SK-N-SH treated with all-trans-retinoic acid at 6 μM for 48 hours (cell line): ENCODE data around the gene WBP2.

Experiments used
- ATAC-seq: fragments of 200-7000 bp; cut with Tn5 transposase; 3 replicates; pipeline ENCODE4 v1.9.1; 2020; ENCODE audit warnings: mild to moderate bottlenecking, moderate library complexity
- ARNTL ChIP-seq: fragments of 450-650 bp; formaldehyde crosslinking; IDR thresholded peaks from 2 replicates; pipeline ENCODE4 v1.5.0; 2020; ENCODE audit warnings: low read depth, mild to moderate bottlenecking, moderate library complexity, borderline replicate concordance
- BACH2 ChIP-seq: fragments of 250-450 bp; sonication (Bioruptor Pico); IDR thresholded peaks from 2 replicates; pipeline ENCODE4 v1.9.0; 2021; ENCODE audit warnings: mild to moderate bottlenecking, borderline replicate concordance
- CSDC2 ChIP-seq: fragments of 250-450 bp; sonication (Bioruptor Pico); IDR thresholded peaks from 2 replicates; pipeline ENCODE4 v1.5.0; 2020; ENCODE audit warnings: mild to moderate bottlenecking, moderate library complexity
- ESRRG ChIP-seq: fragments of 250-450 bp; sonication (Bioruptor Pico); IDR thresholded peaks from 2 replicates; pipeline ENCODE4 v1.6.1; 2021; ENCODE audit warnings: mild to moderate bottlenecking
- ISL1 ChIP-seq: fragments of 250-450 bp; sonication (Bioruptor Pico); IDR thresholded peaks from 2 replicates; pipeline ENCODE4 v2.1.2; 2022; ENCODE audit warnings: mild to moderate bottlenecking, moderate library complexity
- PPARA ChIP-seq: fragments of 250-450 bp; sonication (Bioruptor Pico); IDR thresholded peaks from 2 replicates; pipeline ENCODE4 v1.5.0; 2020; ENCODE audit warnings: mild to moderate bottlenecking, borderline replicate concordance
- RARB ChIP-seq: fragments of 250-450 bp; sonication (Bioruptor Pico); IDR thresholded peaks from 2 replicates; pipeline ENCODE4 v1.8.0; 2021; ENCODE audit warnings: mild to moderate bottlenecking, moderate library complexity
- SNAI2 ChIP-seq: fragments of 250-450 bp; sonication (Bioruptor Pico); IDR thresholded peaks from 2 replicates; pipeline ENCODE4 v1.5.0; 2020; ENCODE audit warnings: mild to moderate bottlenecking, moderate library complexity
- TCF4 ChIP-seq: fragments of 250-450 bp; sonication (Bioruptor Pico); IDR thresholded peaks from 2 replicates; pipeline ENCODE4 v1.8.0; 2021; ENCODE audit warnings: mild to moderate bottlenecking, moderate library complexity, borderline replicate concordance
- TOX ChIP-seq: fragments of 250-450 bp; sonication (Bioruptor Pico); IDR thresholded peaks from 2 replicates; pipeline ENCODE4 v1.8.0; 2021; ENCODE audit warnings: mild to moderate bottlenecking, moderate library complexity, borderline replicate concordance
- ZC3H10 ChIP-seq: fragments of 250-450 bp; sonication (Bioruptor Pico); IDR thresholded peaks from 2 replicates; pipeline ENCODE4 v1.5.1; 2021; ENCODE audit warnings: mild to moderate bottlenecking, moderate library complexity
- ZFP3 ChIP-seq: fragments of 250-450 bp; sonication (Bioruptor Pico); IDR thresholded peaks from 2 replicates; pipeline ENCODE4 v1.5.0; 2020; ENCODE audit warnings: mild to moderate bottlenecking, moderate library complexity
- ZNF565 ChIP-seq: fragments of 450-650 bp; formaldehyde crosslinking; conservative IDR thresholded peaks from 2 replicates; pipeline ENCODE4 v1.5.0; 2020; ENCODE audit warnings: low read depth, mild to moderate bottlenecking, moderate library complexity
- ZNF70 ChIP-seq: fragments of 450-650 bp; formaldehyde crosslinking; IDR thresholded peaks from 2 replicates; pipeline ENCODE4 v1.5.0; 2020; ENCODE audit warnings: mild to moderate bottlenecking, moderate library complexity
- TF ChIP-seq, protein P1 (sequence below): fragments of 250-450 bp; sonication (Bioruptor Pico); IDR thresholded peaks from 2 replicates; pipeline ENCODE4 v1.8.0; 2020; ENCODE audit warnings: mild to moderate bottlenecking, moderate library complexity, borderline replicate concordance
- TF ChIP-seq, protein P2 (sequence below): fragments of 250-450 bp; sonication (Bioruptor Pico); IDR thresholded peaks from 2 replicates; pipeline ENCODE4 v1.5.1; 2020; ENCODE audit warnings: low read depth, mild to moderate bottlenecking, moderate library complexity
- TF ChIP-seq, protein P3 (sequence below): fragments of 250-450 bp; sonication (Bioruptor Pico); IDR thresholded peaks from 2 replicates; pipeline ENCODE4 v1.5.1; 2021; ENCODE audit warnings: mild to moderate bottlenecking, moderate library complexity
- TF ChIP-seq, protein P4 (sequence below): fragments of 250-450 bp; sonication (Bioruptor Pico); IDR thresholded peaks from 2 replicates; pipeline ENCODE4 v1.5.0; 2020; ENCODE audit warnings: mild to moderate bottlenecking, moderate library complexity

The WBP2 gene

DNA sequence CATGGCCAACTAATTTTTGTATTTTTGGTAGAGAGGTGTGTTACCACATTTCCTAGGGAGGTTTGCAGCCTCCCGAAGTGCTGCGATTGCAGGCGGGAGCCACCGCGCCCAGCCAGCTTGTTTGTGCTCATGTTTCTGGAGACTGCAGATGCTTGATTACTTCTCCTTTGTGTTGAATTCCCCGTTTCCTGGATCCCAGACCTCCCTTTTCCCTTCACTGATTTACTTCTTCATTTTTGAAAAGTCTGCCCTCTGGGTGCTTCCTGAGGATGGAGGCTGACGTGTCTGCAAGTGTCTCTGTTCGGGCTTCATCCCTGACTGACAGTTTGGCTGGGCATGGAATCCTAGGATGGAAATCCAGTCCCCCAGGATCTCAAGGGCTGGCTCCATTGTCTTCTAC lies 30.3 kb upstream of the WBP2 start (continued):
- TF ChIP-seq, protein P1, sequence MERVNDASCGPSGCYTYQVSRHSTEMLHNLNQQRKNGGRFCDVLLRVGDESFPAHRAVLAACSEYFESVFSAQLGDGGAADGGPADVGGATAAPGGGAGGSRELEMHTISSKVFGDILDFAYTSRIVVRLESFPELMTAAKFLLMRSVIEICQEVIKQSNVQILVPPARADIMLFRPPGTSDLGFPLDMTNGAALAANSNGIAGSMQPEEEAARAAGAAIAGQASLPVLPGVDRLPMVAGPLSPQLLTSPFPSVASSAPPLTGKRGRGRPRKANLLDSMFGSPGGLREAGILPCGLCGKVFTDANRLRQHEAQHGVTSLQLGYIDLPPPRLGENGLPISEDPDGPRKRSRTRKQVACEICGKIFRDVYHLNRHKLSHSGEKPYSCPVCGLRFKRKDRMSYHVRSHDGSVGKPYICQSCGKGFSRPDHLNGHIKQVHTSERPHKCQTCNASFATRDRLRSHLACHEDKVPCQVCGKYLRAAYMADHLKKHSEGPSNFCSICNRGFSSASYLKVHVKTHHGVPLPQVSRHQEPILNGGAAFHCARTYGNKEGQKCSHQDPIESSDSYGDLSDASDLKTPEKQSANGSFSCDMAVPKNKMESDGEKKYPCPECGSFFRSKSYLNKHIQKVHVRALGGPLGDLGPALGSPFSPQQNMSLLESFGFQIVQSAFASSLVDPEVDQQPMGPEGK (CRISPR knock-in tag) = no peak
- no peak for TF ChIP-seq ZNF70 (CRISPR knock-in tag)

DNA sequence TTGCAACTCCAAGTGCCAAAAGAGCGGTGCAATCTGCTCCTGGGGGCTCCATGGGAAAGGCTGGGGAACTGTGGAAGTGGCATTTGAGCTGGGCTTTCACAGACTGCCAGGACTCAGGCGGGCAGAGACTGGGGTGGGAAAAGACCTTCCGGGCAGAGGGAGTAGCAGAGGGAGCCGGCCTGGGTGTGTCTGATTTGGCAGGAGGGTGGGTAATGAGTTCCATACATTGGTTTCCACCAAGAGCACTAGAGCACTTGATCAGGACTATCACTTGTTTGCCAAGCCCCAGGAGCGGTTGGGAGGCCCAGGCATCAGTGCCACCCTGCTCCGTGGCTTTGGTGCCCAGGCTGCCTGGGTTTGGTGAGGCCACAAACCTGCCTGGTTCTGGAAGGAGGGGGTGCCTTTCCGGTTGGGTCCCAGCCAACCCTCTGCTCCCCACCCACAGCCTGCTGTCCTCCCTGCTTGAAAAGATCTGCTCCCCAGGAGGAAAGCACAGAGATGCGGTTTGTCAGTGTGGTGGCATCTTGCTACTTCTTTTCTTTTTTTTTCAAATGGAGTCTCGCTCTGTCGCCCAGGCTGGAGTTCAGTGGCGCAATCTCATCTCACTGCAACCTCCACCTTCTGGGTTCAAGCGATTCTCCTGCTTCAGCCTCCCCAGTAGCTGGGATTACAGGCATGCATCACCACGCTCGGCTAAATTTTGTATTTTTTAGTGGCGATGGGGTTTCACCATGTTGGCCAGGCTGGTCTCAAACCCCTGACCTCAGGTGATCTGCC lies 26.7 kb upstream of the WBP2 start:
- ATAC-seq = no peak
- TF ChIP-seq CSDC2 (CRISPR knock-in tag) (no peak), ARNTL (CRISPR knock-in tag) (no peak), BACH2 (CRISPR knock-in tag) (no peak), RARB (CRISPR knock-in tag) (no peak), SNAI2 (CRISPR knock-in tag) (no peak), ZFP3 (CRISPR knock-in tag) (no peak), ZNF70 (CRISPR knock-in tag) (no peak), PPARA (no peak), TCF4 (no peak), ISL1 (CRISPR knock-in tag) (no peak), ZNF565 (CRISPR knock-in tag) (no peak), ESRRG (CRISPR knock-in tag) (no peak), TOX (no peak), ZC3H10 (CRISPR knock-in tag) (no peak)
- TF ChIP-seq, protein P2, sequence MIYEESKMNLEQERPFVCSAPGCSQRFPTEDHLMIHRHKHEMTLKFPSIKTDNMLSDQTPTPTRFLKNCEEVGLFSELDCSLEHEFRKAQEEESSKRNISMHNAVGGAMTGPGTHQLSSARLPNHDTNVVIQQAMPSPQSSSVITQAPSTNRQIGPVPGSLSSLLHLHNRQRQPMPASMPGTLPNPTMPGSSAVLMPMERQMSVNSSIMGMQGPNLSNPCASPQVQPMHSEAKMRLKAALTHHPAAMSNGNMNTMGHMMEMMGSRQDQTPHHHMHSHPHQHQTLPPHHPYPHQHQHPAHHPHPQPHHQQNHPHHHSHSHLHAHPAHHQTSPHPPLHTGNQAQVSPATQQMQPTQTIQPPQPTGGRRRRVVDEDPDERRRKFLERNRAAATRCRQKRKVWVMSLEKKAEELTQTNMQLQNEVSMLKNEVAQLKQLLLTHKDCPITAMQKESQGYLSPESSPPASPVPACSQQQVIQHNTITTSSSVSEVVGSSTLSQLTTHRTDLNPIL (CRISPR knock-in tag) = no peak
- TF ChIP-seq, protein P3, sequence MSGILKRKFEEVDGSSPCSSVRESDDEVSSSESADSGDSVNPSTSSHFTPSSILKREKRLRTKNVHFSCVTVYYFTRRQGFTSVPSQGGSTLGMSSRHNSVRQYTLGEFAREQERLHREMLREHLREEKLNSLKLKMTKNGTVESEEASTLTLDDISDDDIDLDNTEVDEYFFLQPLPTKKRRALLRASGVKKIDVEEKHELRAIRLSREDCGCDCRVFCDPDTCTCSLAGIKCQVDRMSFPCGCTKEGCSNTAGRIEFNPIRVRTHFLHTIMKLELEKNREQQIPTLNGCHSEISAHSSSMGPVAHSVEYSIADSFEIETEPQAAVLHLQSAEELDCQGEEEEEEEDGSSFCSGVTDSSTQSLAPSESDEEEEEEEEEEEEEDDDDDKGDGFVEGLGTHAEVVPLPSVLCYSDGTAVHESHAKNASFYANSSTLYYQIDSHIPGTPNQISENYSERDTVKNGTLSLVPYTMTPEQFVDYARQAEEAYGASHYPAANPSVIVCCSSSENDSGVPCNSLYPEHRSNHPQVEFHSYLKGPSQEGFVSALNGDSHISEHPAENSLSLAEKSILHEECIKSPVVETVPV = no peak
- TF ChIP-seq, protein P4, sequence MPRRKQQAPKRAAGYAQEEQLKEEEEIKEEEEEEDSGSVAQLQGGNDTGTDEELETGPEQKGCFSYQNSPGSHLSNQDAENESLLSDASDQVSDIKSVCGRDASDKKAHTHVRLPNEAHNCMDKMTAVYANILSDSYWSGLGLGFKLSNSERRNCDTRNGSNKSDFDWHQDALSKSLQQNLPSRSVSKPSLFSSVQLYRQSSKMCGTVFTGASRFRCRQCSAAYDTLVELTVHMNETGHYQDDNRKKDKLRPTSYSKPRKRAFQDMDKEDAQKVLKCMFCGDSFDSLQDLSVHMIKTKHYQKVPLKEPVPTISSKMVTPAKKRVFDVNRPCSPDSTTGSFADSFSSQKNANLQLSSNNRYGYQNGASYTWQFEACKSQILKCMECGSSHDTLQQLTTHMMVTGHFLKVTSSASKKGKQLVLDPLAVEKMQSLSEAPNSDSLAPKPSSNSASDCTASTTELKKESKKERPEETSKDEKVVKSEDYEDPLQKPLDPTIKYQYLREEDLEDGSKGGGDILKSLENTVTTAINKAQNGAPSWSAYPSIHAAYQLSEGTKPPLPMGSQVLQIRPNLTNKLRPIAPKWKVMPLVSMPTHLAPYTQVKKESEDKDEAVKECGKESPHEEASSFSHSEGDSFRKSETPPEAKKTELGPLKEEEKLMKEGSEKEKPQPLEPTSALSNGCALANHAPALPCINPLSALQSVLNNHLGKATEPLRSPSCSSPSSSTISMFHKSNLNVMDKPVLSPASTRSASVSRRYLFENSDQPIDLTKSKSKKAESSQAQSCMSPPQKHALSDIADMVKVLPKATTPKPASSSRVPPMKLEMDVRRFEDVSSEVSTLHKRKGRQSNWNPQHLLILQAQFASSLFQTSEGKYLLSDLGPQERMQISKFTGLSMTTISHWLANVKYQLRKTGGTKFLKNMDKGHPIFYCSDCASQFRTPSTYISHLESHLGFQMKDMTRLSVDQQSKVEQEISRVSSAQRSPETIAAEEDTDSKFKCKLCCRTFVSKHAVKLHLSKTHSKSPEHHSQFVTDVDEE (CRISPR knock-in tag) = no peak
- TF ChIP-seq, all 23 proteins: peak for 0

DNA sequence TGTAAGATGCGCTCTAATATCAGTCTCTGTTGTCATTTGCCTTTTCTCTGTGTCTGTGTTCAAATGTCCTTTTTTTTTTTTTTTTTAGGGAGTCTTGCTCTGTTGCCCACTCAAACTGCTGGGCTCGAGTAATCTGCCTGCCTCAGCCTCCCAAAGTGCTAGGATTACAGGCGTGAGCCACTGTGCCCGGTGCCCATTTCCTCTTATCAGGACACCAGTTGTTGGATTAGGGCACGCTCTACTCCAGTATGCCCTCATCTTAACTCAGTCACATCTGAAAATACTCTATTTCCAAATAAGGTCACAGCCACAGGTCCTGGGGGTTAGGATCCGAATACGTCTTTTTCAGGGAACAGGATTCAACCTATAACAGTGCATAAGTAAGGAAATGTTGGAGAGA lies 25.1 kb upstream of the WBP2 start:
- ATAC-seq = no peak
- TF ChIP-seq RARB (CRISPR knock-in tag) (no peak), BACH2 (CRISPR knock-in tag) (no peak), ZNF70 (CRISPR knock-in tag) (no peak), ISL1 (CRISPR knock-in tag) (no peak)
- TF ChIP-seq, protein P3 = no peak
